ENCODE results near the gene VDAC2.

DNA sequence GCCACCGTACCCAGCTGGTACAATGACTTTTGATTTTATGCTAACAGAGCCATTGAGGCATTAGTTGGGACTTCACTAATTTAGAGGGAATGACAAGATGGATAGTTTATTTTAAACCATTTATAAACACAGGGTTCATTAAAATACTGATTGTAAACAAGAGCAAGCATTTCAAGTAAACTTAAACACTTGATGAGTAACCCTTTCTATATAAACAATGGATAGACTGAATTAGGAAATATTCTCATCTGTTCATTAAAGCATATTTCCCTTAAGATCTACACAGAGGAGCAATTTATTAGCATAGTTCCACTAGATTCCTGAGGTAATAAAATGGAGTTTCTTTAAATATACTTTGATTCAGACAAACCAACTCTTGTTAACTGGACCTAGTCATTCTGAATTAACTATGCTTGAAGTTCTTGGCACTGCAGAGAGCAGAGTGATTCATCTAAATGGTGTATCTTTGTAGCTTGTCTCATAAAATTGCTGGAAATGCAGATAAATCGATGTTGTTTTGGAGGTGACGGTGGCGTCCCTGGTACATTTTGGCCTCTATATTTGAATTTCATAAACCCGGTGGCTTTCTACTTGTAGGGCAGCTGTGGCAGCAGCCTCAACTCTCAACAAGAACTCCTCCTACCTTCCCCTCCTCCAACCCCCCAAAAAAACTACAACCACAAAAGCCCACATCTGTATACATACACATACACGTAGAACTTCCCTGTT lies 15.4 kb upstream of the VDAC2 start:
- TF ChIP-seq, protein P1, sequence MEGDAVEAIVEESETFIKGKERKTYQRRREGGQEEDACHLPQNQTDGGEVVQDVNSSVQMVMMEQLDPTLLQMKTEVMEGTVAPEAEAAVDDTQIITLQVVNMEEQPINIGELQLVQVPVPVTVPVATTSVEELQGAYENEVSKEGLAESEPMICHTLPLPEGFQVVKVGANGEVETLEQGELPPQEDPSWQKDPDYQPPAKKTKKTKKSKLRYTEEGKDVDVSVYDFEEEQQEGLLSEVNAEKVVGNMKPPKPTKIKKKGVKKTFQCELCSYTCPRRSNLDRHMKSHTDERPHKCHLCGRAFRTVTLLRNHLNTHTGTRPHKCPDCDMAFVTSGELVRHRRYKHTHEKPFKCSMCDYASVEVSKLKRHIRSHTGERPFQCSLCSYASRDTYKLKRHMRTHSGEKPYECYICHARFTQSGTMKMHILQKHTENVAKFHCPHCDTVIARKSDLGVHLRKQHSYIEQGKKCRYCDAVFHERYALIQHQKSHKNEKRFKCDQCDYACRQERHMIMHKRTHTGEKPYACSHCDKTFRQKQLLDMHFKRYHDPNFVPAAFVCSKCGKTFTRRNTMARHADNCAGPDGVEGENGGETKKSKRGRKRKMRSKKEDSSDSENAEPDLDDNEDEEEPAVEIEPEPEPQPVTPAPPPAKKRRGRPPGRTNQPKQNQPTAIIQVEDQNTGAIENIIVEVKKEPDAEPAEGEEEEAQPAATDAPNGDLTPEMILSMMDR (IDR thresholded peaks at IDR 0.05), result no peak
- no peak for TF ChIP-seq POLR2A (IDR thresholded peaks at IDR 0.05)
